HUES48 (cell line): ENCODE results near the gene NDUFA6.
"Not testable (repeated sequence)": the region's sequence is repeated elsewhere in the genome, so short reads cannot be mapped to it uniquely, and the experiment has no call there.

Experiments
- H3K27ac ChIP-seq: one replicate; pipeline ENCODE4 v1.7.0; 2013; ENCODE audit warnings: low read depth, low read length, inconsistent platforms
- H3K27me3 ChIP-seq: 2 replicates; pipeline ENCODE4 v1.6.1; 2013; ENCODE audit warnings: mild to moderate bottlenecking, low read length; ENCODE audit not compliant: control insufficient read depth, insufficient read depth
- H3K36me3 ChIP-seq: 2 replicates; pipeline ENCODE4 v1.6.1; 2013; ENCODE audit warnings: low read length; ENCODE audit not compliant: control insufficient read depth, insufficient read depth
- H3K4me1 ChIP-seq: 2 replicates; pipeline ENCODE4 v1.6.1; 2013; ENCODE audit warnings: mild to moderate bottlenecking, low read length; ENCODE audit not compliant: control insufficient read depth, insufficient read depth
- H3K4me3 ChIP-seq: 2 replicates; pipeline ENCODE4 v1.5.1; 2013; ENCODE audit warnings: mild to moderate bottlenecking, low read depth, low read length
- H3K9ac ChIP-seq: 2 replicates; pipeline ENCODE4 v1.6.1; 2013; ENCODE audit warnings: mild to moderate bottlenecking, low read depth, low read length, moderate library complexity
- H3K9me3 ChIP-seq: 2 replicates; pipeline ENCODE4 v1.6.1; 2013; ENCODE audit warnings: low read length; ENCODE audit not compliant: control insufficient read depth, insufficient read depth

NDUFA6 gene

GRCh38 chr22:42077486-42078125, 13.0 kb downstream of the NDUFA6 start:
- H3K9ac ChIP-seq = no peak overlapping the region

GRCh38 chr22:42076764-42077485, 13.6 kb downstream of the NDUFA6 start:
- Histone ChIP-seq H3K27ac (no peak overlapping the region), H3K4me1 (peaks cover 7% of the 10 kb centered on the region; the same call in 1 of the 2 replicates), H3K36me3 (peaks cover 7% of the 10 kb centered on the region; the same call in 1 of the 2 replicates), H3K27me3 (peaks cover 7% of the 10 kb centered on the region; the same call in 1 of the 2 replicates), H3K9me3 (no peaks in the 10 kb centered on the region), H3K9ac (no peak overlapping the region), H3K4me3 (no peak overlapping the region)

More at GRCh38 chr22:42077486-42078125, 13.0 kb downstream of the NDUFA6 start:
- peaks cover 11% of the 10 kb centered on the region; the same call in 1 of the 2 replicates for H3K36me3 ChIP-seq
- H3K4me3 ChIP-seq = no peak overlapping the region
- peaks cover 7% of the 10 kb centered on the region; the same call in 1 of the 2 replicates for H3K27me3 ChIP-seq
- H3K4me1 ChIP-seq = peaks cover 7% of the 10 kb centered on the region; the same call in 1 of the 2 replicates
- H3K27ac ChIP-seq = no peak overlapping the region
- H3K9me3 ChIP-seq = no peaks in the 10 kb centered on the region

- Histone ChIP-seq H3K27ac (no peak overlapping the region), H3K4me3 (peak overlapping the region; percentile 56; the same call in 1 of the 2 replicates), H3K4me1 (peaks cover 9% of the 10 kb centered on the region), H3K9ac (no peak overlapping the region), H3K9me3 (no peaks in the 10 kb centered on the region), H3K36me3 (peaks cover 4% of the 10 kb centered on the region; the same call in 1 of the 2 replicates), H3K27me3 (peaks cover 7% of the 10 kb centered on the region; the same call in 1 of the 2 replicates)
Observed at GRCh38 chr22:42074846-42075676, 15.5 kb downstream of the NDUFA6 start.

GRCh38 chr22:42074132-42074811, 16.3 kb downstream of the NDUFA6 start, which contains the start of gene PHETA2:
TSS of gene PHETA2 (plus strand) at chr22:42074248. CDS start at chr22:42077294, 3,046 bp downstream.
- H3K9ac ChIP-seq = peak within 1 kb of the TSS; percentile 64; the same call in 1 of the 2 replicates
- peaks cover 13% of the 10 kb centered on the region for H3K4me1 ChIP-seq
- H3K36me3 ChIP-seq = peaks cover 4% of the 10 kb centered on the region; the same call in 1 of the 2 replicates
- peak within 1 kb of the TSS; percentile 56 for H3K4me3 ChIP-seq
- peaks cover 7% of the 10 kb centered on the region; the same call in 1 of the 2 replicates for H3K27me3 ChIP-seq
- no peak within 1 kb of the TSS for H3K27ac ChIP-seq
- no peaks in the 10 kb centered on the region for H3K9me3 ChIP-seq

- Histone ChIP-seq H3K27me3 (peaks cover 7% of the 10 kb centered on the region; the same call in 1 of the 2 replicates), H3K4me3 (peak overlapping the region; percentile 56; the same call in 1 of the 2 replicates), H3K9ac (peak overlapping the region; percentile 64; the same call in 1 of the 2 replicates), H3K9me3 (no peaks in the 10 kb centered on the region), H3K4me1 (peaks cover 9% of the 10 kb centered on the region), H3K36me3 (peaks cover 4% of the 10 kb centered on the region; the same call in 1 of the 2 replicates), H3K27ac (no peak overlapping the region)
Observed at GRCh38 chr22:42073621-42074041, 16.9 kb downstream of the NDUFA6 start.

- Histone ChIP-seq H3K27me3 (peaks cover 7% of the 10 kb centered on the region; the same call in 1 of the 2 replicates), H3K9me3 (no peaks in the 10 kb centered on the region), H3K36me3 (peaks cover 9% of the 10 kb centered on the region), H3K9ac (no peak overlapping the region), H3K4me3 (no peak overlapping the region), H3K4me1 (peaks cover 9% of the 10 kb centered on the region), H3K27ac (no peak overlapping the region)
Observed at GRCh38 chr22:42072606-42073330, 17.8 kb downstream of the NDUFA6 start.

GRCh38 chr22:42071508-42071907, 19.1 kb downstream of the NDUFA6 start:
- peak overlapping the region; percentile 64; the same call in 1 of the 2 replicates for H3K4me3 ChIP-seq

GRCh38 chr22:42070517-42071422, 19.8 kb downstream of the NDUFA6 start, which contains the start of gene NAGA:
TSS of gene NAGA (minus strand) at chr22:42070812. CDS start at chr22:42070297, 515 bp downstream.
- Histone ChIP-seq H3K9me3 (no peaks in the 10 kb centered on the region), H3K9ac (peak within 1 kb of the TSS; percentile 66), H3K27me3 (peaks cover 7% of the 10 kb centered on the region; the same call in 1 of the 2 replicates), H3K27ac (peak within 1 kb of the TSS; percentile 80), H3K4me3 (peak within 1 kb of the TSS; percentile 64), H3K36me3 (peaks cover 17% of the 10 kb centered on the region; the same call in 1 of the 2 replicates), H3K4me1 (peaks cover 11% of the 10 kb centered on the region)

More at GRCh38 chr22:42071508-42071907, 19.1 kb downstream of the NDUFA6 start:
- H3K9me3 ChIP-seq, H3K27me3 ChIP-seq, H3K9ac ChIP-seq, H3K27ac ChIP-seq, H3K4me1 ChIP-seq: not testable (repeated sequence)
- H3K36me3 ChIP-seq = peaks cover 12% of the 10 kb centered on the region; the same call in 1 of the 2 replicates
